IPS-18a (cell line): ENCODE measurements around the gene HBG2.
"Not testable (repeated sequence)": the region's sequence is repeated elsewhere in the genome, so short reads cannot be mapped to it uniquely, and the experiment has no call there.

Source experiments
- H3K27ac ChIP-seq: one replicate; pipeline ENCODE4 v1.5.1; 2013; ENCODE audit warnings: low read length
- H3K27me3 ChIP-seq: one replicate; pipeline ENCODE4 v1.6.1; 2013; ENCODE audit warnings: mild to moderate bottlenecking, low read length; ENCODE audit not compliant: control insufficient read depth, insufficient read depth
- H3K36me3 ChIP-seq: one replicate; pipeline ENCODE4 v1.6.1; 2013; ENCODE audit warnings: low read depth, low read length; ENCODE audit not compliant: control insufficient read depth
- H3K4me1 ChIP-seq: one replicate; pipeline ENCODE4 v1.6.1; 2013; ENCODE audit warnings: low read depth, low read length; ENCODE audit not compliant: control insufficient read depth
- H3K4me3 ChIP-seq: one replicate; pipeline ENCODE4 v1.5.1; 2013; ENCODE audit warnings: low read length
- H3K9ac ChIP-seq: one replicate; pipeline ENCODE4 v1.6.1; 2013; ENCODE audit warnings: mild to moderate bottlenecking, low read length, moderate library complexity
- H3K9me3 ChIP-seq: one replicate; pipeline ENCODE4 v1.6.1; 2013; ENCODE audit warnings: low read depth, low read length; ENCODE audit not compliant: control insufficient read depth

The HBG2 gene

GRCh38 chr11:5254646-5255413 is at the start of gene HBG2:
Gene HBG2 (minus strand): TSS chr11:5254781. CDS start chr11:5254728, 53 bp downstream.
- H3K9ac ChIP-seq, H3K9me3 ChIP-seq, H3K27me3 ChIP-seq, H3K4me3 ChIP-seq, H3K36me3 ChIP-seq, H3K27ac ChIP-seq: not testable (repeated sequence)
- H3K4me1 ChIP-seq = peaks cover 17% of the 10 kb centered on the region

DNA sequence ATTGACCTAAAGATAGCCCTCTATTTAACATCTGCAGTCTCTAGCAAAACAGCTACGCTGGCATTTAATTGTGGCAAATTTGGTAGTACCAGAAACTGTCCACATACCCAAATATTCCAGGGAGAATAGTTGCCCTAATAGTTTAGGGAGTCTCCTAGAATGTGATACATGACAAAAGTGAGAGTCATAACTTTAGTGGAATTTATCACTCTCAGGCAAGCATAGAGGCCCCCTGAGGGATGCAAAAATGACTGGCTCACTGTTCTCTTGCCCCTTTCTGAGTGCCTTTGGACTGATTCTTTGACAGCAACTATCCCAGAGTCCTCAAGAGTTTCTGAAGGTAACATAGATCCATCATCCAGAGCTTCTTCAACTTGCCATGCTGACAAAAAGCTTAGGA is 49.5 kb upstream of the HBG2 start:
- no peaks in the 10 kb centered on the region for H3K27me3 ChIP-seq
- no peak overlapping the region for H3K27ac ChIP-seq
- no peaks in the 10 kb centered on the region for H3K9me3 ChIP-seq
- H3K4me3 ChIP-seq = no peak overlapping the region
- no peaks in the 10 kb centered on the region for H3K4me1 ChIP-seq
- no peak overlapping the region for H3K9ac ChIP-seq
- no peaks in the 10 kb centered on the region for H3K36me3 ChIP-seq

DNA sequence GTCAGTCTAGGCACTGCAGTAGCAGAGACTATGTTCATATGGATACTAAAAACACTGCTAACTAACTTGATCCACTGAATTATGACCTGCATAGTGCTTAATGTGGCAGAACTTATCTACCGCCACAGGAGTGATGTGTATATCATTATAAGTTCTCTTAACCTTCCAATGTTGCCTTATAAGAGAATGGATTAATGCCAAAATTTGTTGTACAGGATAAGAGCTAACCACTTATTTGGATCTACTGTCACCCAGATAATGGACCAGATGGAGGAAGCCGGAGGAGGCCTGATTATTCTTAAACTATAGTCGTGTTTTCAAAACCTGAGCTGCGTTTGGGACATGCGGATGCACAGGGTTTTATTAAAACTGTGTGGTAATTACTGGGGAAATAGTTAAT is 49.0 kb upstream of the HBG2 start:
- H3K4me1 ChIP-seq = no peaks in the 10 kb centered on the region
- no peak overlapping the region for H3K27ac ChIP-seq
- no peak overlapping the region for H3K9ac ChIP-seq
- H3K36me3 ChIP-seq = no peaks in the 10 kb centered on the region
- no peaks in the 10 kb centered on the region for H3K9me3 ChIP-seq
- no peak overlapping the region for H3K4me3 ChIP-seq
- no peaks in the 10 kb centered on the region for H3K27me3 ChIP-seq

DNA sequence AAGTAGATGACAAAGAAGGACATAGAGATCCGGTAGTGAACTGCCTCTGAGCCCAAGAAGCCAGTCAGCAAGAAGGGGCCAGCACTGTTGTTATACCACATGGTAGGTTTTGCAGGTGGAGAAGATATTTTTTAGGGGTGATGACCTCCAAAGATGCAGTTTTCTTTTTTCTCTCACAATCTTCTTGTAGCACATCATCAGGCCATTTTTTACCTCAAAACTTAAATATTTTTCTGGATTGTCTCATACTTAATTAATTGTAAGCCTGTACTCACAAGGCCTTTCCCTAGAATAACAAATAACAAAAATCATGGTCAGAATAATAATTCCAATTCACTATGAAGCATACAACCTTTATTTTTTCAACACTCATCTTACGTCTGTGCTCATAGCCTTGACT is 47.3 kb upstream of the HBG2 start, which contains the start of gene OR51B4:
OR51B4 (minus strand) TSS at position 101 of the 400 bp plus-strand sequence; CDS start at position 101, 0 bp downstream.
- H3K9ac ChIP-seq = no peak within 1 kb of the TSS
- no peak within 1 kb of the TSS for H3K27ac ChIP-seq
- no peak within 1 kb of the TSS for H3K4me3 ChIP-seq
- H3K36me3 ChIP-seq = no peaks in the 10 kb centered on the region
- H3K4me1 ChIP-seq = no peaks in the 10 kb centered on the region
- no peaks in the 10 kb centered on the region for H3K27me3 ChIP-seq
- H3K9me3 ChIP-seq = no peaks in the 10 kb centered on the region

DNA sequence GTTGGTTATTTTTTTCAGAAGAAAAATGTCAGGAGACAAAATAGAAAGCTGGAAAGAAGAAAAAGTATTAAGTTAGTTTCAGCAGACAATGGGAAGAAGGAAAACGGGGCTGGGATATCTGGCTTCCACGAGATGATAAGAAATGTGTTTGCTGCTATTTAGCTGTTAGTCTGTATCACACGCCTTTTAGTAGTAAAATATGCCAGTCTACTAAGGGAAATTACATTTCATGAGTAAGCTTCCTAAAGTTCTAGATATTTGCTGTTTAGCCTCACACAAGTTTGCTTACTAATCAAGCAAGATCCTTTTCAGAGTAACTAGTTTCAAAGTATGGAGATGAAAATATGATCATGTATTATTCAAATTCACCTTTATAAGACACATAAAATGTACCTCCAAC is 45.7 kb upstream of the HBG2 start:
- Histone ChIP-seq H3K9ac (no peak overlapping the region), H3K4me1 (no peaks in the 10 kb centered on the region), H3K36me3 (no peaks in the 10 kb centered on the region), H3K4me3 (no peak overlapping the region), H3K27ac (no peak overlapping the region), H3K27me3 (no peaks in the 10 kb centered on the region), H3K9me3 (no peaks in the 10 kb centered on the region)

GRCh38 chr11:5298451-5298850 is 43.9 kb upstream of the HBG2 start:
- no peak overlapping the region for H3K4me3 ChIP-seq
- H3K9me3 ChIP-seq = no peaks in the 10 kb centered on the region
- H3K27ac ChIP-seq = no peak overlapping the region
- H3K36me3 ChIP-seq = no peaks in the 10 kb centered on the region
- no peaks in the 10 kb centered on the region for H3K27me3 ChIP-seq
- no peaks in the 10 kb centered on the region for H3K4me1 ChIP-seq
- no peak overlapping the region for H3K9ac ChIP-seq

DNA sequence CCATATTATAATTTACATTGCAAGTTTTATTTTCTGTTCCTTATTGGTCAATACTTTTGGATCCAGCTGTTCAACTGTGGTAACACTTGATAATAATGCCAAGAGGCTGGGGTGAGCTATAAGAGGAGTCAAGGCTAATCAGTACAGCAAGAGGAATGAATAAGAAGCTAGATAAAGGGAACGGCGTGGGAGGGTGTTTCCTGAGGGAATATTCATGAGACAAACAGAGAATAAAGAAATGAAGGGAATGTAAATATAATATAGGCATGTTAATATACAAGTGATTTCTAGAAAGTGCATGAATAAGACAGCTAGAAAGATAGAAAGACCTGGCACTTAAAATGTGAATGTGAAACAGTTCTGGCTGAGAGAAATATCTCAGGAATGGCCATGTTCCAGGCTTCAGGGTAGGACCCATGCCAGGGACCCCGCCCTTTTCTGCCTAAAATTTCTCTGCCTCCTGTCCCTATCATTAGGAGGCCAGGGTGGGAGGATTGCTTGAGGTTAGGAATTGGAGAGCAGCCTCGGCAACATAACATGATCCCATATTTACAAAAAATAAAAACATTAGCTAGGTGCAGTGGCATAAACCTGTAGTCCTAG is 43.2 kb upstream of the HBG2 start:
- H3K9me3 ChIP-seq = no peaks in the 10 kb centered on the region
- H3K4me3 ChIP-seq = no peak overlapping the region
- H3K9ac ChIP-seq = no peak overlapping the region
- no peaks in the 10 kb centered on the region for H3K36me3 ChIP-seq
- no peaks in the 10 kb centered on the region for H3K4me1 ChIP-seq
- H3K27me3 ChIP-seq = no peaks in the 10 kb centered on the region
- H3K27ac ChIP-seq = no peak overlapping the region

GRCh38 chr11:5294342-5294995 is 39.9 kb upstream of the HBG2 start:
- H3K27me3 ChIP-seq, H3K9ac ChIP-seq, H3K9me3 ChIP-seq, H3K36me3 ChIP-seq, H3K27ac ChIP-seq, H3K4me3 ChIP-seq, H3K4me1 ChIP-seq: not testable (repeated sequence)

GRCh38 chr11:5293028-5293427 is 38.4 kb upstream of the HBG2 start:
- H3K27me3 ChIP-seq = no peaks in the 10 kb centered on the region
- H3K9me3 ChIP-seq = no peaks in the 10 kb centered on the region
- H3K9ac ChIP-seq = no peak overlapping the region
- no peaks in the 10 kb centered on the region for H3K36me3 ChIP-seq
- no peaks in the 10 kb centered on the region for H3K4me1 ChIP-seq
- no peak overlapping the region for H3K27ac ChIP-seq
- no peak overlapping the region for H3K4me3 ChIP-seq

- Histone ChIP-seq H3K9ac (no peak overlapping the region), H3K27me3 (no peaks in the 10 kb centered on the region)
Observed at GRCh38 chr11:5291207-5291838, 36.7 kb upstream of the HBG2 start.

DNA sequence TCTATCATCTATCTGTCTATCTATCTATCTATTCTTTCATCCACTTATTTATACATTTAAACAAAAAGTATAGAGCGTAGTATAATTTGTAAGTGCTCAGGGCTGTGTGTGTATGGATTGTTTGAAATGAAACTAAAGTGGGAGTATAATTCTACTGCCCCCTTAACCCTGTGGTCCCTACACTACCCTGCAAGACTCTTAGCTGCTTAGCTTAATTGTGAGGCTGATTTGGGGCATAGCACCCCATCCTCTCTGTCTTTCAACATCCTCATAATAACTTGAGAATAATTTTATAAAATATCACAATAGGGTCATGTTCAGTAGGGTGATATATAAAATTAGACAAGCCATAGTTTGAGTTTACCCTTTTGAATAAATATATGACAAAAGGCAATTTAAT is 35.5 kb upstream of the HBG2 start:
- H3K36me3 ChIP-seq = no peaks in the 10 kb centered on the region
- H3K4me3 ChIP-seq = no peak overlapping the region
- H3K27me3 ChIP-seq = no peaks in the 10 kb centered on the region
- H3K27ac ChIP-seq = no peak overlapping the region
- no peaks in the 10 kb centered on the region for H3K4me1 ChIP-seq
- H3K9ac ChIP-seq = no peak overlapping the region
- no peaks in the 10 kb centered on the region for H3K9me3 ChIP-seq

More at GRCh38 chr11:5291207-5291838, 36.7 kb upstream of the HBG2 start:
- H3K4me3 ChIP-seq = no peak overlapping the region
- H3K36me3 ChIP-seq = no peaks in the 10 kb centered on the region
- no peak overlapping the region for H3K27ac ChIP-seq
- H3K4me1 ChIP-seq = no peaks in the 10 kb centered on the region
- no peaks in the 10 kb centered on the region for H3K9me3 ChIP-seq
